ENCODE results near the gene USP24. TPM values are rescaled to one million over a fixed set of nuclear protein-coding genes. Genes with fewer than 3 reads are reported as not detected.

Gene USP24
- total RNA-seq, 1 donor from 2014 or later: 57.1 TPM

- Mint-ChIP-seq H3K4me3 (ENCODE audit: low read depth) (no peak overlapping the region), H3K4me1 (ENCODE audit: low read depth) (peaks cover 5% of the 10 kb centered on the region), H3K27ac (no peak overlapping the region), H3K36me3 (ENCODE audit: insufficient read depth) (no peaks in the 10 kb centered on the region), H3K27me3 (peaks cover 3% of the 10 kb centered on the region), H3K9me3 (ENCODE audit: low read depth) (no peaks in the 10 kb centered on the region)
- no peak for DNase-seq (ENCODE audit: low spot score, unreplicated experiment)
- TF ChIP-seq CTCF (IDR thresholded peaks at IDR 0.05; ENCODE audit: unreplicated experiment): no peak
Measured at GRCh38 chr1:55246331-55246730, 31.2 kb upstream of the USP24 start.

GRCh38 chr1:55245781-55246180 lies 30.6 kb upstream of the USP24 start:
- Mint-ChIP-seq H3K4me1 (ENCODE audit: low read depth) (peaks cover 5% of the 10 kb centered on the region), H3K27me3 (peaks cover 3% of the 10 kb centered on the region), H3K27ac (no peak overlapping the region), H3K9me3 (ENCODE audit: low read depth) (no peaks in the 10 kb centered on the region), H3K4me3 (ENCODE audit: low read depth) (no peak overlapping the region), H3K36me3 (ENCODE audit: insufficient read depth) (no peaks in the 10 kb centered on the region)
- TF ChIP-seq CTCF (IDR thresholded peaks at IDR 0.05; ENCODE audit: unreplicated experiment): no peak
- DNase-seq (ENCODE audit: low spot score, unreplicated experiment): no peak

GRCh38 chr1:55244476-55245099 lies 29.4 kb upstream of the USP24 start:
- no peak for TF ChIP-seq CTCF (IDR thresholded peaks at IDR 0.05; ENCODE audit: unreplicated experiment)
- H3K4me1 Mint-ChIP-seq (ENCODE audit: low read depth): peaks cover 5% of the 10 kb centered on the region

GRCh38 chr1:55243655-55244054 lies 28.5 kb upstream of the USP24 start:
- Mint-ChIP-seq H3K36me3 (ENCODE audit: insufficient read depth) (no peaks in the 10 kb centered on the region), H3K27ac (no peak overlapping the region), H3K4me3 (ENCODE audit: low read depth) (no peak overlapping the region), H3K27me3 (peaks cover 3% of the 10 kb centered on the region), H3K4me1 (ENCODE audit: low read depth) (peaks cover 4% of the 10 kb centered on the region), H3K9me3 (ENCODE audit: low read depth) (no peaks in the 10 kb centered on the region)
- TF ChIP-seq CTCF (IDR thresholded peaks at IDR 0.05; ENCODE audit: unreplicated experiment): no peak
- no peak for DNase-seq (ENCODE audit: low spot score, unreplicated experiment)

More at GRCh38 chr1:55244476-55245099, 29.4 kb upstream of the USP24 start:
- Mint-ChIP-seq H3K27me3 (peaks cover 3% of the 10 kb centered on the region), H3K36me3 (ENCODE audit: insufficient read depth) (no peaks in the 10 kb centered on the region), H3K27ac (no peak overlapping the region), H3K9me3 (ENCODE audit: low read depth) (no peaks in the 10 kb centered on the region), H3K4me3 (ENCODE audit: low read depth) (no peak overlapping the region)
- DNase-seq (ENCODE audit: low spot score, unreplicated experiment): no peak

GRCh38 chr1:55239548-55239947 lies 24.4 kb upstream of the USP24 start:
- no peak for DNase-seq (ENCODE audit: low spot score, unreplicated experiment)
- no peak overlapping the region for H3K4me3 Mint-ChIP-seq (ENCODE audit: low read depth)
- peaks cover 3% of the 10 kb centered on the region for H3K27me3 Mint-ChIP-seq
- peaks cover 4% of the 10 kb centered on the region for H3K4me1 Mint-ChIP-seq (ENCODE audit: low read depth)
- TF ChIP-seq CTCF (IDR thresholded peaks at IDR 0.05; ENCODE audit: unreplicated experiment): no peak
- H3K27ac Mint-ChIP-seq: no peak overlapping the region
- no peaks in the 10 kb centered on the region for H3K9me3 Mint-ChIP-seq (ENCODE audit: low read depth)
- H3K36me3 Mint-ChIP-seq (ENCODE audit: insufficient read depth): no peaks in the 10 kb centered on the region
